Body of pancreas (tissue), 4 donors: ENCODE data around the gene LSAMP.

Source experiments
- CTCF ChIP-seq, 7 experiments: fragments of 450-650 bp in 4 of 7; fragments of 200-600 bp in 3 of 7; sonication (generic) in 3 of 7; IDR thresholded peaks; one replicate each; pipeline ENCODE4 v1.5.1; 2016 to 2019; ENCODE audit warnings: antibody characterized with exemption in 7 of 7
- POLR2A ChIP-seq, 3 donors: fragments of 450-650 bp; IDR thresholded peaks; one replicate each; pipeline ENCODE4 v1.6.1; 2016; ENCODE audit warnings: antibody characterized with exemption in 3 of 3, mild to moderate bottlenecking in 2 of 3

- TF ChIP-seq POLR2A (IDR thresholded peaks at IDR 0.05), result no peak
- no peak for TF ChIP-seq CTCF (IDR thresholded peaks at IDR 0.05)
Measured at GRCh38 chr3:116374901-116375300, 70.4 kb downstream of the LSAMP start.
